HepG2 (cell line): ENCODE data around the gene CDKN2A. TPM values are rescaled to one million over a fixed set of nuclear protein-coding genes. Genes with fewer than 3 reads are reported as not detected.

Experiments used
- NCOA2 ChIP-seq: sonication (generic); formaldehyde crosslinking; IDR thresholded peaks from 2 replicates; pipeline ENCODE4 v1.8.0; 2022; ENCODE audit warnings: inconsistent platforms
- PLRG1 ChIP-seq: fragments of 450-650 bp; conservative IDR thresholded peaks from 2 replicates; pipeline ENCODE4 v1.6.1; 2016
- SNAI1 ChIP-seq: sonication (generic); formaldehyde crosslinking; IDR thresholded peaks from 2 replicates; pipeline ENCODE4 v1.5.0; 2020; ENCODE audit warnings: mild to moderate bottlenecking, missing genetic modification reagents, borderline replicate concordance
- WIZ ChIP-seq: sonication (generic); formaldehyde crosslinking; IDR thresholded peaks from 2 replicates; pipeline ENCODE4 v1.5.1; 2020; ENCODE audit warnings: mild to moderate bottlenecking, missing genetic modification reagents
- ZBTB38 ChIP-seq: sonication (generic); formaldehyde crosslinking; IDR thresholded peaks from 2 replicates; pipeline ENCODE4 v1.5.1; 2020; ENCODE audit warnings: mild to moderate bottlenecking, missing genetic modification reagents
- ZC3H13 ChIP-seq: sonication (generic); formaldehyde crosslinking; IDR thresholded peaks from 2 replicates; pipeline ENCODE4 v1.8.1; 2023; ENCODE audit warnings: mild to moderate bottlenecking, missing genetic modification reagents, moderate library complexity
- ZNF232 ChIP-seq: sonication (generic); formaldehyde crosslinking; IDR thresholded peaks from 2 replicates; pipeline ENCODE4 v1.4.0; 2020; ENCODE audit warnings: missing genetic modification reagents, borderline replicate concordance
- ZNF776 ChIP-seq: sonication (generic); formaldehyde crosslinking; IDR thresholded peaks from 2 replicates; pipeline ENCODE4 v1.4.0; 2020; ENCODE audit warnings: mild to moderate bottlenecking, missing genetic modification reagents
- ZNF800 ChIP-seq: sonication (generic); formaldehyde crosslinking; IDR thresholded peaks from 2 replicates; pipeline ENCODE4 v1.4.0; 2020; ENCODE audit warnings: missing genetic modification reagents
- ZNF839 ChIP-seq: sonication (generic); formaldehyde crosslinking; IDR thresholded peaks from 2 replicates; pipeline ENCODE4 v1.4.0; 2020; ENCODE audit warnings: missing genetic modification reagents, mild to moderate bottlenecking, borderline replicate concordance
- polyA plus RNA-seq, 8 experiments: library from polyadenylated mRNA; depleted of rRNA in 3 of 8; stranded (reverse) in 7 of 8; unstranded in 1 of 8; fragments of >200 nt; fragmentation: Illumina TruSeq in 4 of 8; extraction: Trizol in 4 of 8; gene quantifications; 2 replicates each; pipeline versions ENCODE4 v1.2.1 to v1.2.3, GENCODE V29; 2011 to 2016; ENCODE audit warnings: low read depth in 4 of 8, missing spikeins in 1 of 8, mixed read lengths in 1 of 8; ENCODE audit not compliant: insufficient read depth in 1 of 8
- total RNA-seq, 5 experiments: library from RNA; depleted of rRNA; stranded (reverse); fragments of >200 nt; fragmentation: Illumina TruSeq; extraction: Trizol; gene quantifications; 2 replicates each; pipeline ENCODE4 v1.2.3, GENCODE V29; 2016; ENCODE audit warnings: low read depth in 1 of 5
- TF ChIP-seq, protein P1 (sequence below): sonication (generic); formaldehyde crosslinking; IDR thresholded peaks from 2 replicates; pipeline ENCODE4 v1.4.0; 2020; ENCODE audit warnings: mild to moderate bottlenecking, missing genetic modification reagents
- TF ChIP-seq, protein P2 (sequence below): sonication (generic); formaldehyde crosslinking; IDR thresholded peaks from 2 replicates; pipeline ENCODE4 v1.4.0; 2020; ENCODE audit warnings: mild to moderate bottlenecking, missing genetic modification reagents
- TF ChIP-seq, protein P3 (sequence below): IDR thresholded peaks from 2 replicates; pipeline ENCODE4 v1.6.1; 2016; ENCODE audit warnings: missing compliant biosample characterization, missing genetic modification reagents, borderline replicate concordance
- TF ChIP-seq, protein P4 (sequence below): IDR thresholded peaks from 2 replicates; pipeline ENCODE4 v1.6.1; 2012; ENCODE audit warnings: low read depth, low read length, improper control_type of control experiment

CDKN2A gene
- total and polyA plus RNA-seq, 2 of the 13 experiments (the other 11 are each of a cell fraction or from before 2014, with no cell fraction given) = 4.2 to 4.8 TPM

DNA sequence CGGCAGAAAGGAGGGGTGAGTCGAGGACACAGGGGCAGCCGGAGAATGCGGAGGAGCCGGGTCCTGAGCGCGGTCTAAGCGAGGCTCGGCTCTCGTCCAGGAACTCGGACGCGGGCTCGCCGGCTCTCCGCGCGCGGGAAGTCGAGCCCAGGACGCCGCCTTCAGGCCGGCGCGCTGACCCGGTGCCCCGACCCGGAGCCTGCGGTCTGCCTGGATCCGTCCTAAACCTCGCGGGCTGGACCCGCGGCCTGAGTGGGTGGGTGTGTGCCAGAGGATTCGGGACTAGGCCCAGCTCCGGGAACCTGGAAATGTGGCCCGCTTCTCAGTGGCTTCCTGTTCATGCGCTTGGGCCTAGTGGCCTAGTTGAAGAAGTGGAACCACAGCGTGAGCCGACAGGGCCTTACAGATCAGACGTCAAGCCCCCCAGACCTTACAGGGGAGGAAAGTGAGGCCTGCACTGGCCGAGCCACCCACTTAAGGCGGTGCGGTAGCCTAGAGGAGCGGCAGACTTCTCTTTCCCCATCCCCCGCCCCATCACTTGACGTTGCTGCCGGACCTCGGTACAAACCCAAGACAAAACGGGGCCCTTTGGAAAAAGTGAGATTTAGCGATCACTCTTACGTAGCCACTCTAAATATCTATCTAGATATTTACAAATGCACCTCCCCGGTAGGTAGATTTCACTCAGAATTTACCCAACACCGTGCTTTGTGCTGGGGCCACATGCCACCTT is 1.6 kb upstream of the CDKN2A start (continued):
- TF ChIP-seq ZNF800 (CRISPR knock-in tag) = peak; percentile 72
- TF ChIP-seq SNAI1 = no peak
- TF ChIP-seq ZBTB38 (CRISPR knock-in tag) = no peak
- TF ChIP-seq NCOA2 = no peak
- no peak for TF ChIP-seq ZNF232 (CRISPR knock-in tag)
- TF ChIP-seq ZNF839 = no peak
- no peak for TF ChIP-seq PLRG1
- no peak for TF ChIP-seq ZNF776
- TF ChIP-seq, protein P1, sequence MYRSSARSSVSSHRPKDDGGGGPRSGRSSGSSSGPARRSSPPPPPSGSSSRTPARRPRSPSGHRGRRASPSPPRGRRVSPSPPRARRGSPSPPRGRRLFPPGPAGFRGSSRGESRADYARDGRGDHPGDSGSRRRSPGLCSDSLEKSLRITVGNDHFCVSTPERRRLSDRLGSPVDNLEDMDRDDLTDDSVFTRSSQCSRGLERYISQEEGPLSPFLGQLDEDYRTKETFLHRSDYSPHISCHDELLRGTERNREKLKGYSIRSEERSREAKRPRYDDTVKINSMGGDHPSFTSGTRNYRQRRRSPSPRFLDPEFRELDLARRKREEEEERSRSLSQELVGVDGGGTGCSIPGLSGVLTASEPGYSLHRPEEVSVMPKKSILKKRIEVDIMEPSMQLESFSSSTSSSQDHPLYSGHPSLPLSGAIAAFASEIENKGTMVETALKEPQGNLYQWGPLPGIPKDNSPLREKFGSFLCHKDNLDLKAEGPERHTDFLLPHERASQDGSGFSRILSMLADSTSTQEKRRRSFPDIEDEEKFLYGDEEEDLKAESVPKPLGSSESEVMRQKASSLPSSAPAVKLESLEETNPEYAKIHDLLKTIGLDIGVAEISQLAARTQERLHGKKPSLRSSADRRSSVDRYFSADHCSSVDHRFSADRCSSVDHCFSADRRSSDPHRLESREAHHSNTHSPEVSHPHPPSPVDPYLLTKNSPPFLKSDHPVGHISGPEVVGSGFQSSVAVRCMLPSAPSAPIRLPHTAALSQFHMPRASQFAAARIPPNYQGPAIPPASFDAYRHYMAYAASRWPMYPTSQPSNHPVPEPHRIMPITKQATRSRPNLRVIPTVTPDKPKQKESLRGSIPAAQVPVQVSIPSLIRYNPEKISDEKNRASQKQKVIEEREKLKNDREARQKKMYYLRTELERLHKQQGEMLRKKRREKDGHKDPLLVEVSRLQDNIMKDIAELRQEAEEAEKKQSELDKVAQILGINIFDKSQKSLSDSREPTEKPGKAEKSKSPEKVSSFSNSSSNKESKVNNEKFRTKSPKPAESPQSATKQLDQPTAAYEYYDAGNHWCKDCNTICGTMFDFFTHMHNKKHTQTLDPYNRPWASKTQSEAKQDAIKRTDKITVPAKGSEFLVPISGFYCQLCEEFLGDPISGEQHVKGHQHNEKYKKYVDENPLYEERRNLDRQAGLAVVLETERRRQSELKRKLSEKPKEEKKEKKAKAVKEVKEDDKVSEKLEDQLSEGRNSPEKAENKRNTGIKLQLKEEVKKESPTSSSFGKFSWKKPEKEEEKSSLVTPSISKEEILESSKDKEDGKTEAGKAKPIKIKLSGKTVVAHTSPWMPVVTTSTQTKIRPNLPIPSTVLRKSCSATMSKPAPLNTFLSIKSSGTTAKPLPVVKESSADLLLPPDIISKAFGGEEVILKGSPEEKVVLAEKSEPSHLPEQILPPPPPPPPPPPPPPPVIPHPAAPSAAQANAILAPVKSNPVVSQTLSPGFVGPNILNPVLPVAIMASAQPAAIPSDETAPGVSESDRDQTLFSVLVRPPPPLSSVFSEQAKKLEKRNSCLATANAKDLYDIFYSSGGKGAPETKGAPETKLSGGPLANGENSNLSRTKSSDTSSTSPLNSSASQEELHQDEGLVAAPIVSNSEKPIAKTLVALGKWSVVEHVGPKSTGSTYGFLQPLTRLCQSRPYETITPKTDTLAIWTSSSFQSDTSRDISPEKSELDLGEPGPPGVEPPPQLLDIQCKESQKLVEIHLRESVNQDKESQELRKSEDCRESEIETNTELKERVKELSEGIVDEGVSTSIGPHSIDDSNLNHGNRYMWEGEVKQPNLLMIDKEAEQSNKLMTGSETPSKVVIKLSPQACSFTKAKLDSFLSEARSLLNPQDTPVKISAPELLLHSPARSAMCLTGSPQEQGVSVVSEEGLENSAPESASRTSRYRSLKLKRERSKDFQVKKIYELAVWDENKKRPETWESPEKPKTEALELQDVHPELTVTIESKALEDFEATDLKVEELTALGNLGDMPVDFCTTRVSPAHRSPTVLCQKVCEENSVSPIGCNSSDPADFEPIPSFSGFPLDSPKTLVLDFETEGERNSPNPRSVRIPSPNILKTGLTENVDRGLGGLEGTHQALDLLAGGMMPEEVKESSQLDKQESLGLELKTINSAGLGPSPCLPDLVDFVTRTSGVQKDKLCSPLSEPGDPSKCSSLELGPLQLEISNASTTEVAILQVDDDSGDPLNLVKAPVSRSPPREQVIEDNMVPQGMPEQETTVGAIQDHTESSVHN (CRISPR knock-in tag) = no peak
- TF ChIP-seq ZC3H13 = 0 out of 2 replicates have a peak, but pooled peaks have one; percentile 28
- no peak for TF ChIP-seq WIZ (CRISPR knock-in tag)
- TF ChIP-seq, protein P2, sequence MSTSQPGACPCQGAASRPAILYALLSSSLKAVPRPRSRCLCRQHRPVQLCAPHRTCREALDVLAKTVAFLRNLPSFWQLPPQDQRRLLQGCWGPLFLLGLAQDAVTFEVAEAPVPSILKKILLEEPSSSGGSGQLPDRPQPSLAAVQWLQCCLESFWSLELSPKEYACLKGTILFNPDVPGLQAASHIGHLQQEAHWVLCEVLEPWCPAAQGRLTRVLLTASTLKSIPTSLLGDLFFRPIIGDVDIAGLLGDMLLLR (CRISPR knock-in tag) = no peak
- TF ChIP-seq, protein P3, sequence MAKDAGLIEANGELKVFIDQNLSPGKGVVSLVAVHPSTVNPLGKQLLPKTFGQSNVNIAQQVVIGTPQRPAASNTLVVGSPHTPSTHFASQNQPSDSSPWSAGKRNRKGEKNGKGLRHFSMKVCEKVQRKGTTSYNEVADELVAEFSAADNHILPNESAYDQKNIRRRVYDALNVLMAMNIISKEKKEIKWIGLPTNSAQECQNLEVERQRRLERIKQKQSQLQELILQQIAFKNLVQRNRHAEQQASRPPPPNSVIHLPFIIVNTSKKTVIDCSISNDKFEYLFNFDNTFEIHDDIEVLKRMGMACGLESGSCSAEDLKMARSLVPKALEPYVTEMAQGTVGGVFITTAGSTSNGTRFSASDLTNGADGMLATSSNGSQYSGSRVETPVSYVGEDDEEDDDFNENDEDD (CRISPR knock-in tag) = peak; percentile 39; the same call in 1 of the 2 replicates
- TF ChIP-seq, protein P4, sequence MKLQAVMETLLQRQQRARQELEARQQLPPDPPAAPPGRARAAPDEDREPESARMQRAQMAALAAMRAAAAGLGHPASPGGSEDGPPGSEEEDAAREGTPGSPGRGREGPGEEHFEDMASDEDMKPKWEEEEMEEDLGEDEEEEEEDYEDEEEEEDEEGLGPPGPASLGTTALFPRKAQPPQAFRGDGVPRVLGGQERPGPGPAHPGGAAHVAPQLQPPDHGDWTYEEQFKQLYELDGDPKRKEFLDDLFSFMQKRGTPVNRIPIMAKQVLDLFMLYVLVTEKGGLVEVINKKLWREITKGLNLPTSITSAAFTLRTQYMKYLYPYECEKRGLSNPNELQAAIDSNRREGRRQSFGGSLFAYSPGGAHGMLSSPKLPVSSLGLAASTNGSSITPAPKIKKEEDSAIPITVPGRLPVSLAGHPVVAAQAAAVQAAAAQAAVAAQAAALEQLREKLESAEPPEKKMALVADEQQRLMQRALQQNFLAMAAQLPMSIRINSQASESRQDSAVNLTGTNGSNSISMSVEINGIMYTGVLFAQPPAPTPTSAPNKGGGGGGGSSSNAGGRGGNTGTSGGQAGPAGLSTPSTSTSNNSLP = no peak
